ENCODE results near the gene ZFP92.

GRCh38 chrX:153395613-153396319 is 15.5 kb upstream of the ZFP92 start:
- TF ChIP-seq CTCF (IDR thresholded peaks at IDR 0.05; ENCODE audit: insufficient read depth, low read depth, low read length) (no peak), EZH2 (IDR thresholded peaks at IDR 0.05; ENCODE audit: insufficient read depth, low read length) (no peak)

Data from astrocyte (in vitro differentiated cells and primary cell).